SK-N-SH (cell line): ENCODE measurements around the gene INTS6. TPM values are rescaled to one million over a fixed set of nuclear protein-coding genes. Genes with fewer than 3 reads are reported as not detected.

Source experiments
- CTCF ChIA-PET: fragments of 300-600, 350-600 bp; formaldehyde crosslinking; extraction: SDS; loops from one replicate; lab custom pipeline; 2021; lab: Yijun Ruan, JAX
- POLR2A ChIA-PET: fragments of 350-600 bp; sonication (Branson Sonifier 250); formaldehyde crosslinking; extraction: SDS; loops from one replicate; lab custom pipeline; 2020; ENCODE audit warnings: antibody characterized with exemption, inconsistent platforms; lab: Yijun Ruan, JAX
- DNase-seq: peaks from one replicate; pipeline ENCODE4 v3.0.0; 2012
- H2AFZ ChIP-seq: fragments of 200-600 bp; sonication (generic); 2 replicates; pipeline ENCODE4 v1.8.1; 2016; ENCODE audit warnings: antibody characterized with exemption, mild to moderate bottlenecking, low read depth
- H3F3A ChIP-seq: fragments of 200-600 bp; sonication (generic); replicated peaks from 2 replicates; pipeline ENCODE3; 2016; ENCODE audit warnings: antibody characterized with exemption, mild to moderate bottlenecking; ENCODE audit not compliant: insufficient read depth
- H3K27ac ChIP-seq, 2 experiments: fragments of 200-500 bp in 1 of 2; fragments of 200-600 bp in 1 of 2; sonication (Bioruptor generic) in 1 of 2; sonication (generic), shearing (Covaris generic) in 1 of 2; 2 replicates each; pipeline versions ENCODE4 v1.5.1 to v1.6.1; 2014 to 2016; ENCODE audit warnings: low read depth in 2 of 2, inconsistent platforms in 1 of 2, low read length in 1 of 2, mild to moderate bottlenecking in 1 of 2, mixed read lengths in 1 of 2
- H3K27me3 ChIP-seq: fragments of 200-600 bp; sonication (generic), shearing (Covaris generic); 2 replicates; pipeline ENCODE4 v1.6.1; 2016; ENCODE audit warnings: mixed run types; ENCODE audit not compliant: insufficient read depth
- H3K36me3 ChIP-seq, 2 experiments: fragments of 200-500 bp in 1 of 2; fragments of 200-600 bp in 1 of 2; sonication (Bioruptor generic) in 1 of 2; sonication (generic) in 1 of 2; replicated peaks in 1 of 2; 2 replicates each; pipeline versions ENCODE3 to v1.5.1; 2014 to 2016; ENCODE audit warnings: low read length in 1 of 2, mild to moderate bottlenecking in 1 of 2; ENCODE audit not compliant: insufficient read depth in 2 of 2, control insufficient read depth in 1 of 2
- H3K4me1 ChIP-seq, 2 experiments: fragments of 200-500 bp in 1 of 2; fragments of 200-600 bp in 1 of 2; sonication (Bioruptor generic) in 1 of 2; sonication (generic), shearing (Covaris generic) in 1 of 2; 2 replicates each; pipeline versions ENCODE4 v1.5.1 to v1.6.1; 2014 to 2016; ENCODE audit warnings: low read depth in 1 of 2, low read length in 1 of 2, mixed run types in 1 of 2; ENCODE audit not compliant: insufficient read depth in 2 of 2, control insufficient read depth in 1 of 2
- H3K4me2 ChIP-seq: fragments of 200-600 bp; sonication (generic), shearing (Covaris generic); 2 replicates; pipeline ENCODE4 v1.6.1; 2017; ENCODE audit warnings: mixed run types
- H3K4me3 ChIP-seq, 2 experiments: fragments of 200-500 bp in 1 of 2; fragments of 200-600 bp in 1 of 2; sonication (Bioruptor generic) in 1 of 2; sonication (generic), shearing (Covaris generic) in 1 of 2; 2 replicates each; pipeline versions ENCODE4 v1.5.1 to v1.8.1; 2014 to 2016; ENCODE audit warnings: low read depth in 2 of 2, inconsistent platforms in 1 of 2, low read length in 1 of 2, mild to moderate bottlenecking in 1 of 2, mixed read lengths in 1 of 2, moderate library complexity in 1 of 2
- H3K79me2 ChIP-seq: fragments of 200-600 bp; sonication (generic); 2 replicates; pipeline ENCODE4 v1.8.1; 2017; ENCODE audit warnings: mild to moderate bottlenecking; ENCODE audit not compliant: insufficient read depth
- H3K9ac ChIP-seq: fragments of 200-600 bp; sonication (generic); 2 replicates; pipeline ENCODE4 v1.6.1; 2017; ENCODE audit warnings: mixed run types
- H3K9me2 ChIP-seq: fragments of 200-600 bp; sonication (generic); 2 replicates; pipeline ENCODE4 v1.6.1; 2017; ENCODE audit warnings: mixed run types
- H3K9me3 ChIP-seq: fragments of 200-600 bp; sonication (generic); 2 replicates; pipeline ENCODE4 v1.6.1; 2017; ENCODE audit warnings: mixed run types, mild to moderate bottlenecking, moderate library complexity
- H4K20me1 ChIP-seq: fragments of 200-600 bp; sonication (generic); 2 replicates; pipeline ENCODE4 v1.6.1; 2017; ENCODE audit warnings: mild to moderate bottlenecking, mixed run types; ENCODE audit not compliant: insufficient read depth
- ELF1 ChIP-seq: IDR thresholded peaks from 2 replicates; pipeline ENCODE4 v1.4.0; 2012
- EP300 ChIP-seq, 2 experiments: IDR thresholded peaks; 2 replicates each; pipeline versions ENCODE4 v1.4.0 to v1.6.1; 2012; ENCODE audit warnings: borderline replicate concordance in 1 of 2, low read depth in 1 of 2, low read length in 1 of 2
- EZH2phosphoT487 ChIP-seq: fragments of 200-600 bp; sonication (generic); IDR thresholded peaks from 2 replicates; pipeline ENCODE4 v1.6.1; 2017; ENCODE audit warnings: low read depth, mixed run types, mild to moderate bottlenecking, antibody characterized with exemption, moderate library complexity, borderline replicate concordance
- FOSL2 ChIP-seq: IDR thresholded peaks from 2 replicates; pipeline ENCODE4 v1.4.0; 2012; ENCODE audit warnings: low read depth, mild to moderate bottlenecking, moderate library complexity, borderline replicate concordance
- FOXJ3 ChIP-seq: sonication (generic); formaldehyde crosslinking; IDR thresholded peaks from 2 replicates; pipeline ENCODE4 v1.5.1; 2020; ENCODE audit warnings: mild to moderate bottlenecking, missing genetic modification reagents
- FOXM1 ChIP-seq: IDR thresholded peaks from 2 replicates; pipeline ENCODE4 v1.4.0; 2012; ENCODE audit warnings: low read depth, mild to moderate bottlenecking
- GABPA ChIP-seq: IDR thresholded peaks from 2 replicates; pipeline ENCODE4 v1.4.0; 2012; ENCODE audit warnings: low read depth, mild to moderate bottlenecking
- GATA2 ChIP-seq: sonication (generic); formaldehyde crosslinking; IDR thresholded peaks from 2 replicates; pipeline ENCODE4 v1.5.0; 2020; ENCODE audit warnings: mild to moderate bottlenecking, missing genetic modification reagents
- IRF3 ChIP-seq: fragments of 150-350 bp; IDR thresholded peaks from 2 replicates; pipeline ENCODE4 v1.6.1; 2016; ENCODE audit warnings: mild to moderate bottlenecking, low read depth, low read length
- JUND ChIP-seq: IDR thresholded peaks from 2 replicates; pipeline ENCODE4 v1.4.0; 2012
- MAX ChIP-seq: IDR thresholded peaks from 2 replicates; pipeline ENCODE4 v1.4.0; 2012; ENCODE audit warnings: low read depth
- MEF2A ChIP-seq: IDR thresholded peaks from 2 replicates; pipeline ENCODE4 v1.4.0; 2012; ENCODE audit warnings: low read depth, borderline replicate concordance
- NFIC ChIP-seq: IDR thresholded peaks from 2 replicates; pipeline ENCODE4 v1.4.0; 2012; ENCODE audit warnings: borderline replicate concordance
- POLR2AphosphoS5 ChIP-seq: IDR thresholded peaks from 2 replicates; pipeline ENCODE4 v1.6.1; 2012; ENCODE audit warnings: low read depth, low read length
- RAD21 ChIP-seq: IDR thresholded peaks from 2 replicates; pipeline ENCODE4 v1.6.1; 2012; ENCODE audit warnings: mild to moderate bottlenecking, low read length
- RCOR1 ChIP-seq: fragments of 150-350 bp; IDR thresholded peaks from 2 replicates; pipeline ENCODE4 v1.6.1; 2017; ENCODE audit warnings: antibody characterized with exemption, low read length
- REST ChIP-seq: IDR thresholded peaks from 2 replicates; pipeline ENCODE4 v1.6.1; 2012; ENCODE audit warnings: mild to moderate bottlenecking, low read depth, low read length, moderate library complexity
- RFX5 ChIP-seq: IDR thresholded peaks from 2 replicates; pipeline ENCODE4 v1.6.1; 2012; ENCODE audit warnings: mild to moderate bottlenecking, improper control_type of control experiment, low read length
- RXRA ChIP-seq: IDR thresholded peaks from 2 replicates; pipeline ENCODE4 v1.4.0; 2012; ENCODE audit warnings: low read depth, mild to moderate bottlenecking, borderline replicate concordance
- SIN3A ChIP-seq: IDR thresholded peaks from 2 replicates; pipeline ENCODE4 v1.6.1; 2012; ENCODE audit warnings: low read depth, mild to moderate bottlenecking, low read length, moderate library complexity, borderline replicate concordance
- SMC3 ChIP-seq: IDR thresholded peaks from 2 replicates; pipeline ENCODE4 v1.6.1; 2012; ENCODE audit warnings: low read depth, low read length, improper control_type of control experiment
- TAF1 ChIP-seq: IDR thresholded peaks from 2 replicates; pipeline ENCODE4 v1.6.1; 2012; ENCODE audit warnings: low read depth, mild to moderate bottlenecking, low read length, moderate library complexity, borderline replicate concordance
- TCF12 ChIP-seq: IDR thresholded peaks from 2 replicates; pipeline ENCODE4 v1.4.0; 2012
- TEAD4 ChIP-seq: IDR thresholded peaks from 2 replicates; pipeline ENCODE4 v1.4.0; 2012; ENCODE audit warnings: mild to moderate bottlenecking, borderline replicate concordance; ENCODE audit not compliant: insufficient read depth
- polyA plus RNA-seq, 3 experiments: library from polyadenylated mRNA; depleted of rRNA; stranded (reverse); fragments of >200 nt; gene quantifications; 2 replicates each; pipeline ENCODE4 v1.2.3, GENCODE V29; 2012

The INTS6 gene
- polyA plus RNA-seq, 1 of the 3 experiments (the other 2 are of a cell fraction) = 7.7 TPM

GRCh38 chr13:51394724-51395123 lies 58.1 kb downstream of the INTS6 start:
- TF ChIP-seq POLR2AphosphoS5 (no peak), MAX (no peak), JUND (no peak), EZH2phosphoT487 (no peak), REST (no peak), EP300 (IDR thresholded peaks at IDR 0.05; ENCODE audit: borderline replicate concordance in 1 of 2, low read depth in 1 of 2, low read length in 1 of 2) (peak in 1 of 2 experiments; percentile 40; a peak in 2 of 4 replicates), MEF2A (no peak), SMC3 (no peak), RAD21 (no peak), FOXJ3 (CRISPR knock-in tag) (no peak), FOSL2 (no peak), TEAD4 (no peak), TCF12 (no peak), IRF3 (no peak), RXRA (no peak), ELF1 (no peak), FOXM1 (no peak), RFX5 (no peak), NFIC (no peak), RCOR1 (peak; percentile 57; the same call in 1 of the 2 replicates), SIN3A (no peak), GATA2 (peak; percentile 90), GABPA (no peak), TAF1 (no peak)
- POLR2A ChIA-PET = no interaction called here
- Histone ChIP-seq H3K36me3 (peaks cover 13 to 21% of the 10 kb centered on the region in 2 experiments), H2AFZ (no peak overlapping the region), H3K4me1 (peaks cover 6 to 13% of the 10 kb centered on the region in 2 experiments; a peak in 3 of 4 replicates), H3F3A (peaks cover 3% of the 10 kb centered on the region), H3K27me3 (no peaks in the 10 kb centered on the region), H3K27ac (no peak overlapping the region), H3K4me2 (no peak overlapping the region), H3K9ac (no peak overlapping the region), H3K4me3 (no peak overlapping the region), H3K9me3 (no peaks in the 10 kb centered on the region), H4K20me1 (peaks cover 8% of the 10 kb centered on the region), H3K79me2 (peaks cover 56% of the 10 kb centered on the region; the same call in 1 of the 2 replicates), H3K9me2 (no peaks in the 10 kb centered on the region)
- CTCF ChIA-PET = interaction anchor here (0.9 to 1.3 kb wide), 2 partner anchors 109 to 421 kb away, joined by 3 read pairs; no protein-coding TSS in a partner anchor
- DNase-seq = peak; percentile 5
